Transverse colon (tissue), 4 donors: ENCODE results near the gene KRTAP10-10.

Experiments
- CTCF ChIP-seq, 5 experiments: fragments of 200-600 bp in 3 of 5; fragments of 450-650 bp in 2 of 5; sonication (generic) in 3 of 5; IDR thresholded peaks; 1 replicate in 2 of 5; 2 replicates in 3 of 5; pipeline ENCODE4 v1.5.1; 2016 to 2017; ENCODE audit warnings: antibody characterized with exemption in 5 of 5, inconsistent platforms in 3 of 5, mild to moderate bottlenecking in 2 of 5, moderate library complexity in 1 of 5
- POLR2AphosphoS5 ChIP-seq, 3 donors: sonication (generic); formaldehyde crosslinking; IDR thresholded peaks; one replicate each; pipeline ENCODE4 v1.6.1; 2016; ENCODE audit warnings: antibody characterized with exemption in 3 of 3

GRCh38 chr21:44653656-44654575, 16.8 kb downstream of the KRTAP10-10 start:
- no peak for TF ChIP-seq CTCF (IDR thresholded peaks at IDR 0.05)
- TF ChIP-seq POLR2AphosphoS5 (IDR thresholded peaks at IDR 0.05) = no peak
